Measurements from ENCODE around the gene SH3YL1. TPM values are rescaled to one million over a fixed set of nuclear protein-coding genes. Genes with fewer than 3 reads are reported as not detected.

The SH3YL1 gene
- polyA plus RNA-seq, 2 of the 4 experiments (the other 2 are of a cell fraction), result 12.8 to 23.9 TPM

GRCh38 chr2:283996-284794 lies 20.4 kb upstream of the SH3YL1 start:
- WGBS (ENCODE audit: missing lambda C conversion rate), result 87% methylated on average over 4 of the region's 4 CpGs
- POLR2A ChIA-PET, result no interaction called here
- Histone ChIP-seq H3K4me2 (no peak overlapping the region), H3K27ac (no peak overlapping the region), H3K4me1 (peaks cover 13% of the 10 kb centered on the region), H3K9me3 (no peaks in the 10 kb centered on the region), H3K4me3 (no peak overlapping the region)
- ATAC-seq, result no peak
- no peak for FAIRE-seq
- DNase-seq (ENCODE audit: low read depth in 1 of 2, low spot score in 1 of 2), result no peak
- TF ChIP-seq HOXB13 (CRISPR knock-in tag; IDR thresholded peaks at IDR 0.05; ENCODE audit: low read depth), result no peak
- no peak for TF ChIP-seq POLR2A (IDR thresholded peaks at IDR 0.05; ENCODE audit: low read length)
- no peak for TF ChIP-seq PBX3 (IDR thresholded peaks at IDR 0.05)
- CTCF ChIA-PET, result interaction anchor here (0.8 to 1.4 kb wide), 3 partner anchors 10 to 38 kb away, joined by 3 to 4 read pairs (median 3); no protein-coding TSS in a partner anchor

- 95% methylated on average over 12 of the region's 12 CpGs for WGBS (ENCODE audit: missing lambda C conversion rate)
- peaks cover 4% of the 10 kb centered on the region; the same call in 1 of the 3 replicates for H3K4me1 ChIP-seq
- no peak overlapping the region for H3K4me2 ChIP-seq
- FAIRE-seq (no peak), DNase-seq (ENCODE audit: low read depth in 1 of 2, low spot score in 1 of 2) (no peak), ATAC-seq (no peak)
- CTCF ChIA-PET, result interaction anchor here (0.6 to 2.9 kb wide), 6 partner anchors 7 to 1267 kb away, joined by 3 to 11 read pairs (median 4); no protein-coding TSS in a partner anchor
- no peak for TF ChIP-seq EHMT2 (IDR thresholded peaks at IDR 0.05; ENCODE audit: low read depth)
- TF ChIP-seq JUN (IDR thresholded peaks at IDR 0.05), result no peak
- TF ChIP-seq, protein P1, sequence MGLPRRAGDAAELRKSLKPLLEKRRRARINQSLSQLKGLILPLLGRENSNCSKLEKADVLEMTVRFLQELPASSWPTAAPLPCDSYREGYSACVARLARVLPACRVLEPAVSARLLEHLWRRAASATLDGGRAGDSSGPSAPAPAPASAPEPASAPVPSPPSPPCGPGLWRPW (IDR thresholded peaks at IDR 0.05), result no peak
- TF ChIP-seq RFX5 (IDR thresholded peaks at IDR 0.05), result no peak
- no peak for TF ChIP-seq HEYL (CRISPR knock-in tag; IDR thresholded peaks at IDR 0.05)
- H3K4me3 ChIP-seq, result no peak overlapping the region
- POLR2A ChIA-PET, result no interaction called here
- H3K27ac ChIP-seq, result no peak overlapping the region
- H3K9me3 ChIP-seq, result no peaks in the 10 kb centered on the region
Observed at GRCh38 chr2:282371-283263, 18.8 kb upstream of the SH3YL1 start.

- 94% methylated on average over 9 of the region's 9 CpGs for WGBS (ENCODE audit: missing lambda C conversion rate)
- Histone ChIP-seq H3K4me1 (peaks cover 4% of the 10 kb centered on the region; the same call in 1 of the 3 replicates), H3K4me2 (no peak overlapping the region), H3K9me3 (no peaks in the 10 kb centered on the region), H3K27ac (no peak overlapping the region), H3K4me3 (no peak overlapping the region)
- FAIRE-seq (no peak), DNase-seq (ENCODE audit: low read depth in 1 of 2, low spot score in 1 of 2) (no peak), ATAC-seq (no peak)
- ChIA-PET CTCF (interaction anchor here (1.0 to 2.9 kb wide), 2 partner anchors 9 to 31 kb away, joined by 3 to 11 read pairs; no protein-coding TSS in a partner anchor), POLR2A (no interaction called here)
- TF ChIP-seq TFCP2L1 (CRISPR knock-in tag; IDR thresholded peaks at IDR 0.05) (no peak), CBX8 (IDR thresholded peaks at IDR 0.05) (no peak), REST (IDR thresholded peaks at IDR 0.05) (no peak), BHLHE40 (IDR thresholded peaks at IDR 0.05; ENCODE audit: low read depth, low read length) (no peak), CBX2 (IDR thresholded peaks at IDR 0.05; ENCODE audit: borderline replicate concordance, low read depth) (no peak), MYC (IDR thresholded peaks at IDR 0.05; ENCODE audit: borderline replicate concordance, low read length) (no peak), HOXA7 (CRISPR knock-in tag; IDR thresholded peaks at IDR 0.05) (no peak), E2F6 (IDR thresholded peaks at IDR 0.05; ENCODE audit: borderline replicate concordance, low read depth) (no peak), HOXB13 (CRISPR knock-in tag; IDR thresholded peaks at IDR 0.05; ENCODE audit: low read depth) (no peak), ZFP36 (IDR thresholded peaks at IDR 0.05; ENCODE audit: borderline replicate concordance, partially characterized antibody) (no peak), KDM5A (IDR thresholded peaks at IDR 0.05) (no peak), EHF (CRISPR knock-in tag; IDR thresholded peaks at IDR 0.05) (no peak)
- TF ChIP-seq, protein P2, sequence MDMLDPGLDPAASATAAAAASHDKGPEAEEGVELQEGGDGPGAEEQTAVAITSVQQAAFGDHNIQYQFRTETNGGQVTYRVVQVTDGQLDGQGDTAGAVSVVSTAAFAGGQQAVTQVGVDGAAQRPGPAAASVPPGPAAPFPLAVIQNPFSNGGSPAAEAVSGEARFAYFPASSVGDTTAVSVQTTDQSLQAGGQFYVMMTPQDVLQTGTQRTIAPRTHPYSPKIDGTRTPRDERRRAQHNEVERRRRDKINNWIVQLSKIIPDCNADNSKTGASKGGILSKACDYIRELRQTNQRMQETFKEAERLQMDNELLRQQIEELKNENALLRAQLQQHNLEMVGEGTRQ (IDR thresholded peaks at IDR 0.05), result no peak
Observed at GRCh38 chr2:281381-281780, 17.5 kb upstream of the SH3YL1 start.
